Bronchial epithelial cell (primary cell): ENCODE data around the gene ARHGAP6. TPM values are rescaled to one million over a fixed set of nuclear protein-coding genes. Genes with fewer than 3 reads are reported as not detected.

Experiments
- DNase-seq: peaks from one replicate; pipeline ENCODE4 v3.0.0-alpha.2; 2010; ENCODE audit warnings: low read depth
- FAIRE-seq: peaks from 2 replicates; lab custom pipeline; 2011; peaks lifted over from hg19 to GRCh38; lab: Jason Lieb, UNC
- H3K27me3 ChIP-seq: 2 replicates; pipeline ENCODE4 v1.5.1; 2011; ENCODE audit warnings: low read length; ENCODE audit not compliant: control insufficient read depth, insufficient read depth
- H3K36me3 ChIP-seq: 2 replicates; pipeline ENCODE4 v1.5.1; 2011; ENCODE audit warnings: low read length; ENCODE audit not compliant: control insufficient read depth, insufficient read depth
- H3K4me3 ChIP-seq: 2 replicates; pipeline ENCODE4 v1.5.1; 2011; ENCODE audit warnings: mild to moderate bottlenecking, low read depth, low read length, control low read depth
- CTCF ChIP-seq: IDR thresholded peaks from 2 replicates; pipeline ENCODE4 v1.5.1; 2011; ENCODE audit warnings: mild to moderate bottlenecking, moderate library complexity, low read length, control low read depth, inconsistent platforms; ENCODE audit not compliant: insufficient read depth, severe bottlenecking
- total RNA-seq: library from RNA; depleted of rRNA; stranded (reverse); fragments of >200 nt; gene quantifications from 2 replicates; pipeline ENCODE4 v1.2.1, GENCODE V29; 2014

The ARHGAP6 gene
- total RNA-seq, 1 donor from 2014 or later = under 0.01 TPM

DNA sequence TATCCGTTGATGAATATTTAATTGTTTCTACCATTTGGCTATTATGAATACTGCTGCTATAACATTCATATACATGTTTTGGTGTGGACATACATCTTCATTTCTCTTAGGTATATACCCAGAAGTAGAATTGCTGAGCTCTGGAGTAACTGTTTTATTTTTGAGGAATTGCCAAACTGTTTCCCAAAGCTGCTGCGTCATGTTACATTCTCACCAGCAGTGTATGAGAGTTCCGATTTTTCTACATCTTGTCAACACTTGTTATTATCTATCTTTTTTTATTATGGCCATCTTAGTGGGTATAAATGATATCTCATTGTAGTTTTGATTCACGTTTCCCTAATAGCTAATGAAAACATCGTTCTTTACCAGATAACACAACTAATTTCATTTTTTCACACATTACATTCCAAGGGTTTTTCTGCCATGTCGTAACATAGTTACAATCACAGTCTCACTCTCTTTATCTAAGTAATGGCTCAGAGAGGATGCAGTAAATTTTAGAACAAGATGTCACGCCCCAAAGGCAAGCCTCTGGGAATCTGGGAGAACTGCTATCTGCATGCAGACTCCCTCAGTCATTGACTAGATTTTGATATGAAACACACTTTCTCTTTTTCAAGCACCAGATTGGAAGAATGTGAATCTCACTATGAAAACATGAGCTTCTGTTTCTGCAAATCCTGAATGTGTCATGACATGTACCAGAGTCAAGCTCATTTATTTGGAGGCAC lies 10.3 kb downstream of the ARHGAP6 start:
- no peak for TF ChIP-seq CTCF
- FAIRE-seq (no peak), DNase-seq (peak; percentile 10)
- Histone ChIP-seq H3K4me3 (no peak overlapping the region), H3K27me3 (no peaks in the 10 kb centered on the region), H3K36me3 (no peaks in the 10 kb centered on the region)

DNA sequence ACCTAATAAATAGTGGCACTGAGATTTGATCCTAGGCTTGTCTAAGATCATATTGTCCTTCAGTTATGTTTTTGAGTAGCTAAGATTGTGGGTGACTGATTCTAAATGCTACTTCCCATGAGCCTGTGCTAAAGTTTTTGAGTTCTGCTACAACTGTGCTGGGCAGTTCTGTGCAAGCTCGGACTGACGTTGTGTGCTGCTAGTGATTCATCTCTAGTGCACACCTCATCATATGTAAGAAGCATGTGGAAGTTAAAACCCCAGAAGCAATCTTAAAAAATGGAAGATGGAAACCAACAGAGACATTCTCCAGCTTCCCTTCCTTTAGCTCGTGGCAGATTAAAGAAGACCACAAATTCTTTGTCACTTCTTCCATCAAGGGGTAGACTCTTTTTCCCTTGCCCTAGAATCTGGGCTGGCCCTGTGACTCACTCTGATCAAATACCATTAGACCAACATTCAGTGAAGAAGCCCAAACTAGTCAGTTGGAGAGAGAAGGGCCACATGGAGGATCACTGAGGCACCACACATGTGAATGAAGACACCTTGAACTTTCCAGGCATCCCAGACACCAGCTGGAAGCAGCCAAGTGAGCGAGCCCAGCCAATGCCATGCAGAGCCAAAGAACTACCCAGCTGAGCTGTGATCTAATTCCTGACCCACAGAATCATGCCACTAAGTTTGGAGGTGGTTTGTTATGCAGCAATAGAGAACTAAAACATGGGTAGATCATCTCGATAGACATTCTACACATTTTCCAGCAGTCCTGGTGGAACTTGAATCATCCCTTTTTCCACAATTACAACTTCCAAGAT lies 16.8 kb downstream of the ARHGAP6 start:
- DNase-seq (peak; percentile 72), FAIRE-seq (peak; percentile 52)
- H3K36me3 ChIP-seq = no peaks in the 10 kb centered on the region
- no peaks in the 10 kb centered on the region for H3K27me3 ChIP-seq
- H3K4me3 ChIP-seq = no peak overlapping the region
- no peak for TF ChIP-seq CTCF

DNA sequence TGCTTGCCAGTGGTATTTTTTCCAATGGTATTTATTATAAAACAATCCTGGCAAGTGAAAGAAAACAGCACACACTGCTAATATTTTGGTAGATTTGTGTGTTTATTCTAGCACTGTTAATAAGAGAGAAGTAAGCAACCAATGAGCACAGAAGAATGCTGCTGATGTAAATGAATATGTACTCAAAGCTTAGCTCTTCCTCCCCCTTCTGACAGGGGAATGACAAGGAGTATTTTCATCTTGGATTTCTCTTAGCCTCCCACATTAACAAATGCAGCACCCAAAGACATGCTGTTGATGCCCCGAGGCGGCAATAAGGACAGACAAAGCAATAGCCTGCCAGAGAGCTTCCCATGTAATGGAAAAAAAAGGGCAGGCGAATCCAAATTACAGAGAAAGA lies 18.6 kb downstream of the ARHGAP6 start:
- DNase-seq (no peak), FAIRE-seq (no peak)
- Histone ChIP-seq H3K36me3 (no peaks in the 10 kb centered on the region), H3K4me3 (no peak overlapping the region), H3K27me3 (no peaks in the 10 kb centered on the region)
- no peak for TF ChIP-seq CTCF

DNA sequence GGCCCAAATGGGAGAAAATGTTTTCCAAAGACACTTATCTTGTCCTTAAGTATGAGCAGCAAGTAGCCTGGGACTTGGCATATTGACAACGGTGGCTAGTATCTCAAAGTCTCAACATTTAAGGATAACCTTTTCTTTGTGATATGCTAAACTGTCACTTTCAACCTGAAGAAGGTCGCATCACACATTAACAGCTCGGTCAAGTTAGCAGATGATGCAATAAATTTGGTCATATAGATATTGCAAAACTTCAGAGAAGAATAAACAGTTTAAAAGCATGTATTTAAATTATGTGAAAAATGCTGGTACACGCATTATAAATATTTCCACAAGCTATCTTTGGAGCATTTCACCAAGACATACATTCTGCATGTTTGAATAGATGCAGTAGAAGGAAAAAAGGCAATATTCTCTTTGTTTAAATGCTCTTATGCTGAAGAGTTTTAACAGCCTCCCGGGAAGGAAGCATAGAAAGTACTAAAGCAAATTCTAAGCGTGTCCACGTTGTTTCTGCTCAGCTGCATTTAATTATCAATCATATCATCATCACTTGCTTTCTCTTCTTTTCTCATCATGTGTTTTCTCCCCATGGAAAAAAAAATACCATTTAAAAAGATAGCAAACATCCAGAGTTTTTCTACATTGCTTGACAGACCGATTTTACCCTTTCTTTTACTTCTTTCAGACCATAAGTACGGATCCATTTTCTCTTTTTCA lies 24.2 kb downstream of the ARHGAP6 start:
- no peaks in the 10 kb centered on the region for H3K27me3 ChIP-seq
- FAIRE-seq = no peak
- no peak for TF ChIP-seq CTCF
- no peak for DNase-seq
- no peaks in the 10 kb centered on the region for H3K36me3 ChIP-seq
- H3K4me3 ChIP-seq = no peak overlapping the region

DNA sequence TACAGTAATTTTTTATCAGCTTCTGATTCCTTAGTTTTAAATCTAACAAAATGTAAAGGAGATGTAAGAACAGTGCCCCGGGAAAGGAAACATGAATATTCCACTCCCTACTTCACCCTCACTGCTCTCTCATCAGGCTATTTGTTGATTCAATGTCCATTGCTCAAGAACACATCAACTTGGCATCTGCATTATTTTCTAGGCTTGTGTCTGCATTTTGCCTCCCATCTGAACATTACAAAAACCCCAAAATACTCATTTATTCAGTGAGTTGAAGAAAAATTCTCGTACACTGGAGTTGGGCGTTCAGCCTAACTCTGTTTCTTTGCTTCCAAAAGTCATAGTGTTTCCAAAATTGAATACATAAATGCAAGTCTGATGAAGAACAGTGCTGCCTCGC lies 25.6 kb downstream of the ARHGAP6 start:
- FAIRE-seq (no peak), DNase-seq (no peak)
- Histone ChIP-seq H3K27me3 (no peaks in the 10 kb centered on the region), H3K4me3 (no peak overlapping the region), H3K36me3 (no peaks in the 10 kb centered on the region)
- no peak for TF ChIP-seq CTCF
